ENCODE results near the gene ABI3BP.

ABI3BP gene

GRCh38 chr3:100850156-100850555 lies 143.1 kb downstream of the ABI3BP start:
- Histone ChIP-seq H3K4me1 (ENCODE audit: control insufficient read depth, insufficient read depth, low read length) (no peaks in the 10 kb centered on the region), H3K9me3 (ENCODE audit: control insufficient read depth, low read length) (no peaks in the 10 kb centered on the region), H3K27me3 (ENCODE audit: control insufficient read depth, insufficient read depth, low read length) (no peaks in the 10 kb centered on the region), H3K9ac (ENCODE audit: low read length) (no peak overlapping the region), H3K36me3 (ENCODE audit: control insufficient read depth, insufficient read depth, low read length) (no peaks in the 10 kb centered on the region), H3K4me3 (ENCODE audit: low read length) (no peak overlapping the region)

DNA sequence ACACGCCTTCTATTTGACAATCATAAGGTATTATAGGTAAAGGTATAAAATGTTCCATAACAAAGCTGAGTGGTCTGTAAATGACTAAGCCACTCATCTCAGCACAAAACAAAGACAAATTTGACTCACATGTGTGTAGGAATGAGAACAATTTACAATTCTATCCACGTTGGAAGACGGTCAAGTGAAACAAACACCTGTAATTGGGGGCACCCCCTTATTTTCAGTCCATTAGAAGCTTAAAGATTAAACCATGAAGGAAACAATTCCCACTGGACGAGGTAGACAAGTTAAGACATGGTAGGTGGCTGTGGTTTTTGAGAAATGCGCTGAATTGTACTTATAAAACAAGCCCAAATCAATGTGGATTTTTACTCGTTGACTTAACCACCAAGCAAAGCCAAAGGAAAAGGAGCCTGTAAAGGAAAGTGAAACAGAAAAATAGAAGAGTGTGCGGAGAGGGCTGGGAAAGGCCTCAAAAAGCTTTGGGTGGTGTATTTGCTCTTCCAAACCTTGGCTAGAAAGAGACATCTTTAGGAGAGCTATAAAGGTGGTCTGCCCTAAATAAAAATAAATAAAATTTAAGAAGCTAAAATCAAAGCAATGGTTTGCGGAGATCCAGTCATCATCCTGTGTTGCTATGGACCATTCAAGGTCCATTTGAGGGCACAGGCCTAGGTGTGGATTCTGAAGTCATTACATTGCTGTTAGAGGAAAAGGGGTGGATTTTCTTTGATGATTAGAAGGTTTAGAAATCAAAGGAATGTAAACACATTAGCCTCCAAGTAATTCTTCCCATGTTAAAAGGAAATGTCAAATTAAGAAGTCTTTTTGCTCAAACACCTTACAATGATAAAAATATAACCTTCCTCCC lies 148.9 kb downstream of the ABI3BP start:
- Histone ChIP-seq H3K27me3 (ENCODE audit: control insufficient read depth, insufficient read depth, low read length) (no peaks in the 10 kb centered on the region), H3K9ac (ENCODE audit: low read length) (no peak overlapping the region), H3K9me3 (ENCODE audit: control insufficient read depth, low read length) (no peaks in the 10 kb centered on the region), H3K36me3 (ENCODE audit: control insufficient read depth, insufficient read depth, low read length) (no peaks in the 10 kb centered on the region), H3K4me1 (ENCODE audit: control insufficient read depth, insufficient read depth, low read length) (no peaks in the 10 kb centered on the region), H3K4me3 (ENCODE audit: low read length) (no peak overlapping the region)

DNA sequence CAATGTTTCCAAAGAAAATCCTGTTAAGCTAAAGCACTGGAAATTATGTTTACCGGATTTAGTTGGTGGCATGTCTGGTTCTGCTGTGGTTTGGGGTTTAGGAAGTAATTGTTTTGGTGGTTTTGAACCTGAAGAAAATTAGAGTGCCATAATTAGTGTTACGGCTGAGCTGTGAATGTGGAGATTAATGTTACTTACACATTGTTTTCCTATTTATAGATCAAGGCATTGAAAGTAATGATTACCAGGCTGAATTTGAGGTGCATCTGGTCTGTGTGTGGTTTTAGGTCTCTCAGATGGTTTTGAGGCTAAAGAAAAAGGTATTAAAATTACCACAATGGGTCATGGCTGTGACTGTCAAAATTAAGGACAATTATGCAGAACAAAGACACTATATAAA lies 155.1 kb downstream of the ABI3BP start:
- Histone ChIP-seq H3K27me3 (ENCODE audit: control insufficient read depth, insufficient read depth, low read length) (no peaks in the 10 kb centered on the region), H3K9ac (ENCODE audit: low read length) (no peak overlapping the region), H3K4me3 (ENCODE audit: low read length) (no peak overlapping the region), H3K9me3 (ENCODE audit: control insufficient read depth, low read length) (no peaks in the 10 kb centered on the region), H3K4me1 (ENCODE audit: control insufficient read depth, insufficient read depth, low read length) (no peaks in the 10 kb centered on the region), H3K36me3 (ENCODE audit: control insufficient read depth, insufficient read depth, low read length) (no peaks in the 10 kb centered on the region)

GRCh38 chr3:100836661-100837060 lies 156.6 kb downstream of the ABI3BP start:
- Histone ChIP-seq H3K4me3 (ENCODE audit: low read length) (no peak overlapping the region), H3K36me3 (ENCODE audit: control insufficient read depth, insufficient read depth, low read length) (no peaks in the 10 kb centered on the region), H3K9ac (ENCODE audit: low read length) (no peak overlapping the region), H3K4me1 (ENCODE audit: control insufficient read depth, insufficient read depth, low read length) (no peaks in the 10 kb centered on the region), H3K27me3 (ENCODE audit: control insufficient read depth, insufficient read depth, low read length) (no peaks in the 10 kb centered on the region), H3K9me3 (ENCODE audit: control insufficient read depth, low read length) (no peaks in the 10 kb centered on the region)

DNA sequence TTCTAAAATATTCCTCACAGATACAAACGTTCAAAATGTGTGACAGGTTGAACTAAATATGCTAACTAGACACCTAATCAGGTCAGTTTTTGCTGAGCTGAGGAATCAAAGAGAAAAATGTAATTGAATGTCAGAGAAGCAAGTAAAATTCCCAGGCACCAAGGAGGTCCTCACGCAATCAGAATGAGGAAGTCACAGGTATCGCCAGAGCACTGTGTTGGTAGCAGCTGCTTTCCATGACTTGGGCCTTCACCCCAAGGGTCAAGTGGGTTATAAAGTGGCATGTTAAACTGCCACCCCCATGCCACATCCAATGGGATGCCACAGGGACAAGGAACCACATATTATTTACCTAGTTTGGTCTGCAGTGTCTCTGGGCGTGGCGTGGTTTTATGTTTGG lies 158.9 kb downstream of the ABI3BP start:
- Histone ChIP-seq H3K4me3 (ENCODE audit: low read length) (no peak overlapping the region), H3K4me1 (ENCODE audit: control insufficient read depth, insufficient read depth, low read length) (no peaks in the 10 kb centered on the region), H3K36me3 (ENCODE audit: control insufficient read depth, insufficient read depth, low read length) (no peaks in the 10 kb centered on the region), H3K9me3 (ENCODE audit: control insufficient read depth, low read length) (no peaks in the 10 kb centered on the region), H3K27me3 (ENCODE audit: control insufficient read depth, insufficient read depth, low read length) (no peaks in the 10 kb centered on the region), H3K9ac (ENCODE audit: low read length) (no peak overlapping the region)

DNA sequence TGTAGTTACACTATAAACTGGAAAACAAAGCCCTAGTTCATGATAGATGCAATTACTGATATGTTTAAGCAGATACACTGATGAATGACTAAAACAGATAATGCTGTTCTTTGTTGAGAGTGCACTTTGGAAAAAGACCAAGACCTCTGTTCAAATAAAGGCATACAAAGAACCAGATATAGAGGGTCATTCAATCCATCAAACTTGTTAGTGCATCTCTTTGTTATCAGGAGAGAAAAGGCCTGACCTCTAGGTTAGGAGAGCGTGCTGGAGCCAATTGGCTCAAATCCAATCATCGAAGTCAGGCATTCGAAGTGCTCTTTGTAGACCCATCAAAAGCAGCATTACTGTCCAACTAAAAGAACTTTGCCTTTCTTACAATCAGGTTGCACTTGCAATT lies 159.7 kb downstream of the ABI3BP start:
- Histone ChIP-seq H3K4me1 (ENCODE audit: control insufficient read depth, insufficient read depth, low read length) (no peaks in the 10 kb centered on the region), H3K4me3 (ENCODE audit: low read length) (no peak overlapping the region), H3K9ac (ENCODE audit: low read length) (no peak overlapping the region), H3K36me3 (ENCODE audit: control insufficient read depth, insufficient read depth, low read length) (no peaks in the 10 kb centered on the region), H3K27me3 (ENCODE audit: control insufficient read depth, insufficient read depth, low read length) (no peaks in the 10 kb centered on the region), H3K9me3 (ENCODE audit: control insufficient read depth, low read length) (no peaks in the 10 kb centered on the region)

DNA sequence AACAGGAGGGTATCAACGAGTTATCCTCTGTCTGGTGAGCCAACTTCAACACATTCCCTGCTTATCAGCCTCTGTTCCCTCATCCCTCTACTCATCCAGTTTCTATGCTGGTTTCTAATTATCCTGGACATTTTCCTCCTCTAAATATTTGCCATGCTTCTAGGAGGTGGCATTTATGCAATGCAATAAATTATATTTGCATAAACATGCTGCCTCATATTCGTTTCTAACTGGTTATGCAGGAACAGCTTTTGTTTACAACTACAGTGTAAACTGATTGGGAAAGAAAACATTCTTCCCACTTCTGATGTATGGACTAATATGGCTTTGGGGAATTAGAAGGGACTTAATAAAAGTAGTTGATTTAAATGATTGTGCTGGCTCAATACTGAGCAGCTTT lies 161.6 kb downstream of the ABI3BP start:
- no peaks in the 10 kb centered on the region for H3K36me3 ChIP-seq (ENCODE audit: control insufficient read depth, insufficient read depth, low read length)
- H3K9me3 ChIP-seq (ENCODE audit: control insufficient read depth, low read length): no peaks in the 10 kb centered on the region
- H3K4me3 ChIP-seq (ENCODE audit: low read length): no peak overlapping the region
- no peaks in the 10 kb centered on the region for H3K4me1 ChIP-seq (ENCODE audit: control insufficient read depth, insufficient read depth, low read length)
- no peaks in the 10 kb centered on the region for H3K27me3 ChIP-seq (ENCODE audit: control insufficient read depth, insufficient read depth, low read length)
- no peak overlapping the region for H3K9ac ChIP-seq (ENCODE audit: low read length)

GRCh38 chr3:100830931-100831330 lies 162.3 kb downstream of the ABI3BP start:
- Histone ChIP-seq H3K9me3 (ENCODE audit: control insufficient read depth, low read length) (no peaks in the 10 kb centered on the region), H3K36me3 (ENCODE audit: control insufficient read depth, insufficient read depth, low read length) (no peaks in the 10 kb centered on the region), H3K9ac (ENCODE audit: low read length) (no peak overlapping the region), H3K4me3 (ENCODE audit: low read length) (no peak overlapping the region), H3K4me1 (ENCODE audit: control insufficient read depth, insufficient read depth, low read length) (no peaks in the 10 kb centered on the region), H3K27me3 (ENCODE audit: control insufficient read depth, insufficient read depth, low read length) (no peaks in the 10 kb centered on the region)

DNA sequence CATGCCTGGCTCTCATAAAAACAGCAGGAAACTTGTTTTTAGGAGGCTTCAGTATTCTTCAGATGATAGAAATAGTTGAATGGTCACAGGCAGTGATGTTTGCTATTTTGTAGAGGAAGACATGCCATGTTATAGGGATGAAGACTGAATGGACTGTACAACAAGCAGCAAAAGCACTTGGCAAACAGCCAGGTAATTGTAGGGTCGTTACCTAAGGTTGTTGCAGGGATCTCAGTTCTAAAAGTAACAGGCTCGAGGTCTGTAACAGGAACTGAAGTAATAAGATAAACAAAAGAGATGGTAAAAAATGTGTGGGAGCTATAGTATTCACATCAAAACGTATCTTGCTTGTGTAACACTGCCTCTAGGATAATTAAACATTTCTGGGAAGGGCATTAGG lies 167.6 kb downstream of the ABI3BP start:
- Histone ChIP-seq H3K4me3 (ENCODE audit: low read length) (no peak overlapping the region), H3K9me3 (ENCODE audit: control insufficient read depth, low read length) (no peaks in the 10 kb centered on the region), H3K27me3 (ENCODE audit: control insufficient read depth, insufficient read depth, low read length) (no peaks in the 10 kb centered on the region), H3K36me3 (ENCODE audit: control insufficient read depth, insufficient read depth, low read length) (no peaks in the 10 kb centered on the region), H3K4me1 (ENCODE audit: control insufficient read depth, insufficient read depth, low read length) (no peaks in the 10 kb centered on the region), H3K9ac (ENCODE audit: low read length) (no peak overlapping the region)

DNA sequence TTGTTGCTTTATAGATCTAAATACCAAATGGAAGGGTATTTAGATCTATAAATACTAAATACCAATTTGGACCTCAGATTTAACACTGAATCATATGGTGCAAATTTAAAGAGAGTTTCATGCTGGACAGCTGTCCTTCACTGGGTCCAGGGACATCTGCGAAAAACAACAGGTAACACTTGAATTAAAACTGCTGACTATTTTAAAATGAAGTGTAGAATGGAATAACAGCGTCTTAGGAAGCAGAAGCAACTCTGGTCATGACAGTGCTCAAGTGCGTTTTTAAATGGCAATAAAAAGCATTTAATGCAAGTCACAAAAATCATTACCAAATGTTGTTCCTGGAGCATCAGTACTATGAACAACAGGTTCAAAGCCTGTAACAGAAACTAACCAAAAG lies 177.6 kb downstream of the ABI3BP start:
- no peaks in the 10 kb centered on the region for H3K4me1 ChIP-seq (ENCODE audit: control insufficient read depth, insufficient read depth, low read length)
- H3K9me3 ChIP-seq (ENCODE audit: control insufficient read depth, low read length): no peaks in the 10 kb centered on the region
- no peak overlapping the region for H3K9ac ChIP-seq (ENCODE audit: low read length)
- no peak overlapping the region for H3K4me3 ChIP-seq (ENCODE audit: low read length)
- H3K36me3 ChIP-seq (ENCODE audit: control insufficient read depth, insufficient read depth, low read length): no peaks in the 10 kb centered on the region
- H3K27me3 ChIP-seq (ENCODE audit: control insufficient read depth, insufficient read depth, low read length): no peaks in the 10 kb centered on the region

- Histone ChIP-seq H3K4me3 (ENCODE audit: low read length) (no peak overlapping the region), H3K4me1 (ENCODE audit: control insufficient read depth, insufficient read depth, low read length) (no peaks in the 10 kb centered on the region), H3K27me3 (ENCODE audit: control insufficient read depth, insufficient read depth, low read length) (no peaks in the 10 kb centered on the region), H3K9me3 (ENCODE audit: control insufficient read depth, low read length) (no peaks in the 10 kb centered on the region), H3K36me3 (ENCODE audit: control insufficient read depth, insufficient read depth, low read length) (no peaks in the 10 kb centered on the region), H3K9ac (ENCODE audit: low read length) (no peak overlapping the region)
These were observed 179.4 kb downstream of the ABI3BP start for GRCh38 chr3:100813828-100814227.

DNA sequence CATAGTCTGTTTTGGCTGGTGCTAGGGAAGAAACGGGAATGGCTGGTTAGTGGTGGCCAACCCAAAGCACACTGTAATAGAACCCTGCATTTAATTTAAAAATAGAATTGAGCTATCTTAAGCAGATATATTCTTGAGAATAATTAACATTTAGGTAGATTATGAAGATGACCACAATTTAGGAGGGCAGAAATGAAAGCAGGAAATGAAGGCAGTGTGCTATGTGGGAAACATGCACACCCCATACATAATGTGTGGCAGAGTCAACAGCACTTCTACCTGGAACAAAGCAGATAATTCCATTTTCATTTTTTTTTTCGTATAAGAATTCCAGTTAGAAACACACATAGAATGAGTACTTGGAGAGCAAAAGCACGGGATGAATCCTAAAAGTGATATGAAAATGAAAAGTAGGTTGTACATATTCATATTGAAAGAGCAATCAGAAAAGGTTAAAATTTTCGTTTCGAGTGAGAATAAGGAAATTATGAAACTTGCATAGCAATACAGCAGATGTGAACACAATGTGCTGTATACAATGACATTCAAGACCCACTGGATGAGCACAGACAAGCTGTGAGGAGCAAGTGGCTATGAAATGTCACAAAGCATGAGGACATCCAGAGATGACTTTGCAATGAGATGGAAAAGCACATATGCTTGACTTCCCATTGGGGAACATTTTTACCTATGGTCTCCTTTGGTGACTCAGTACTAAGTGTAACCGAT lies 181.3 kb downstream of the ABI3BP start:
- Histone ChIP-seq H3K4me3 (ENCODE audit: low read length) (no peak overlapping the region), H3K27me3 (ENCODE audit: control insufficient read depth, insufficient read depth, low read length) (no peaks in the 10 kb centered on the region), H3K9ac (ENCODE audit: low read length) (no peak overlapping the region), H3K9me3 (ENCODE audit: control insufficient read depth, low read length) (no peaks in the 10 kb centered on the region), H3K4me1 (ENCODE audit: control insufficient read depth, insufficient read depth, low read length) (no peaks in the 10 kb centered on the region), H3K36me3 (ENCODE audit: control insufficient read depth, insufficient read depth, low read length) (no peaks in the 10 kb centered on the region)
